Testis (tissue), 2 donors: Measurements from ENCODE around the gene CHN2.

Experiments
- CTCF ChIP-seq, 3 experiments: fragments of 450-650 bp in 2 of 3; fragments of 200-600 bp in 1 of 3; sonication (generic) in 1 of 3; IDR thresholded peaks; one replicate each; pipeline ENCODE4 v1.5.1; 2016 to 2019; ENCODE audit warnings: antibody characterized with exemption in 3 of 3, mild to moderate bottlenecking in 2 of 3, moderate library complexity in 1 of 3
- POLR2A ChIP-seq: fragments of 450-650 bp; IDR thresholded peaks from one replicate; pipeline ENCODE4 v1.6.1; 2017; ENCODE audit warnings: antibody characterized with exemption, mild to moderate bottlenecking, moderate library complexity

GRCh38 chr7:29332875-29333855 is 138.6 kb downstream of the CHN2 start:
- TF ChIP-seq CTCF (IDR thresholded peaks at IDR 0.05) (no peak), POLR2A (no peak)
